Liver (tissue), 9 donors: Measurements from ENCODE around the gene NRDC. TPM values are rescaled to one million over a fixed set of nuclear protein-coding genes. Genes with fewer than 3 reads are reported as not detected.

Experiments used
- DNase-seq: peaks from one replicate; pipeline ENCODE4 v3.0.0-alpha.2; 2017; ENCODE audit warnings: low spot score
- H3K27ac ChIP-seq, 2 donors: one replicate each; pipeline ENCODE4 v1.7.0; 2013; ENCODE audit warnings: inconsistent platforms in 2 of 2, low read length in 2 of 2, control low read depth in 1 of 2, low read depth in 1 of 2, mild to moderate bottlenecking in 1 of 2
- H3K27me3 ChIP-seq, 4 donors: one replicate each; pipeline versions ENCODE4 v1.6.1 to v1.7.0; 2013; ENCODE audit warnings: low read length in 3 of 4, inconsistent platforms in 1 of 4, mild to moderate bottlenecking in 1 of 4, moderate library complexity in 1 of 4; ENCODE audit not compliant: control insufficient read depth in 4 of 4, insufficient read depth in 4 of 4
- H3K36me3 ChIP-seq, 4 donors: one replicate each; pipeline versions ENCODE4 v1.6.1 to v1.7.0; 2013; ENCODE audit warnings: low read length in 3 of 4, mild to moderate bottlenecking in 3 of 4, low read depth in 1 of 4, moderate library complexity in 1 of 4; ENCODE audit not compliant: control insufficient read depth in 4 of 4, insufficient read depth in 3 of 4
- H3K4me1 ChIP-seq, 4 donors: one replicate each; pipeline versions ENCODE4 v1.6.1 to v1.7.0; 2013; ENCODE audit warnings: low read length in 3 of 4, mild to moderate bottlenecking in 3 of 4, moderate library complexity in 1 of 4; ENCODE audit not compliant: control insufficient read depth in 4 of 4, insufficient read depth in 4 of 4
- H3K4me3 ChIP-seq, 3 donors: one replicate each; pipeline versions ENCODE4 v1.6.1 to v1.7.0; 2013; ENCODE audit warnings: low read length in 3 of 3, control low read depth in 1 of 3, low read depth in 1 of 3, mild to moderate bottlenecking in 1 of 3
- H3K9ac ChIP-seq, 2 donors: one replicate each; pipeline ENCODE4 v1.7.0; 2013; ENCODE audit warnings: low read length in 2 of 2, mild to moderate bottlenecking in 2 of 2, moderate library complexity in 2 of 2, control low read depth in 1 of 2, low read depth in 1 of 2
- H3K9me3 ChIP-seq, 4 donors: one replicate each; pipeline versions ENCODE4 v1.6.1 to v1.7.0; 2013; ENCODE audit warnings: low read length in 3 of 4; ENCODE audit not compliant: control insufficient read depth in 4 of 4
- ATF3 ChIP-seq: IDR thresholded peaks from 2 replicates; pipeline ENCODE4 v1.6.1; 2016; ENCODE audit warnings: antibody characterized with exemption
- CTCF ChIP-seq: fragments of 150-350 bp; IDR thresholded peaks from 2 replicates; pipeline ENCODE4 v1.5.1; 2017; ENCODE audit warnings: improper control_type of control experiment, low read depth, low read length; ENCODE audit not compliant: missing input control
- EGR1 ChIP-seq, 2 donors: IDR thresholded peaks; 2 replicates each; pipeline ENCODE4 v1.6.1; 2016 to 2018; ENCODE audit warnings: antibody characterized with exemption in 2 of 2, low read depth in 2 of 2
- FOXA2 ChIP-seq: IDR thresholded peaks from 2 replicates; pipeline ENCODE4 v1.6.1; 2016; ENCODE audit warnings: antibody characterized with exemption
- GABPA ChIP-seq, 2 donors: IDR thresholded peaks in 1 of 2; conservative IDR thresholded peaks in 1 of 2; 2 replicates each; pipeline ENCODE4 v1.6.1; 2016; ENCODE audit warnings: antibody characterized with exemption in 2 of 2, mild to moderate bottlenecking in 1 of 2, moderate library complexity in 1 of 2
- HNF4A ChIP-seq, 2 donors: conservative IDR thresholded peaks; 2 replicates each; pipeline ENCODE4 v1.6.1; 2016; ENCODE audit warnings: antibody characterized with exemption in 2 of 2, mild to moderate bottlenecking in 2 of 2
- JUND ChIP-seq, 2 donors: IDR thresholded peaks; 2 replicates each; pipeline ENCODE4 v1.6.1; 2016; ENCODE audit warnings: antibody characterized with exemption in 2 of 2
- NR2F2 ChIP-seq: IDR thresholded peaks from 2 replicates; pipeline ENCODE4 v1.6.1; 2016; ENCODE audit warnings: antibody characterized with exemption
- REST ChIP-seq: IDR thresholded peaks from 2 replicates; pipeline ENCODE4 v1.6.1; 2016; ENCODE audit warnings: antibody characterized with exemption, mild to moderate bottlenecking
- RXRA ChIP-seq, 2 donors: IDR thresholded peaks; 2 replicates each; pipeline ENCODE4 v1.6.1; 2017 to 2018; ENCODE audit warnings: antibody characterized with exemption in 2 of 2, mild to moderate bottlenecking in 1 of 2
- TAF1 ChIP-seq: conservative IDR thresholded peaks from 2 replicates; pipeline ENCODE4 v1.6.1; 2016; ENCODE audit warnings: antibody characterized with exemption, mild to moderate bottlenecking
- YY1 ChIP-seq: IDR thresholded peaks from 2 replicates; pipeline ENCODE4 v1.6.1; 2016; ENCODE audit warnings: antibody characterized with exemption, mild to moderate bottlenecking
- WGBS: extraction: QIAGEN DNeasy Blood & Tissue Kit; methylation state at CpG from one replicate; pipeline ENCODE4 v1.1.7; 2013; 5-methylcytosine and 5-hydroxymethylcytosine counted together
- polyA plus RNA-seq, 2 donors: library from polyadenylated mRNA; stranded (reverse) in 1 of 2; unstranded in 1 of 2; fragments of 200-250 nt in 1 of 2; fragments of >200 nt in 1 of 2; fragmentation: Nextera tagmentation in 1 of 2; extraction: Ambion mirVana in 1 of 2; gene quantifications; one replicate each; pipeline versions ENCODE4 v1.2.1 to v1.2.3, GENCODE V29; 2013 to 2015
- total RNA-seq, 2 donors: library from RNA; depleted of rRNA; stranded (reverse); fragments of >200 nt; gene quantifications; one replicate each; pipeline ENCODE4 v1.2.3, GENCODE V29; 2014
- TF ChIP-seq, protein P1 (sequence below): IDR thresholded peaks from 2 replicates; pipeline ENCODE4 v1.6.1; 2016; ENCODE audit warnings: antibody characterized with exemption
- donor health status: healthy.
- donor health status: healthy.
- donor health status: healthy.
- donor health status: healthy.
- donor health status: healthy.

The NRDC gene
- total and polyA plus RNA-seq, 4 donors: 42.8 to 88.7 (median 72.1) TPM

GRCh38 chr1:51853360-51853759 is 25.2 kb downstream of the NRDC start:
- no peak overlapping the region for H3K9ac ChIP-seq
- peaks cover 0 to 1% (median 0%) of the 10 kb centered on the region in 4 donors for H3K36me3 ChIP-seq
- H3K27me3 ChIP-seq: no peaks in the 10 kb centered on the region
- no peak overlapping the region for H3K4me3 ChIP-seq
- TF ChIP-seq JUND (IDR thresholded peaks at IDR 0.05): no peak
- no peak for TF ChIP-seq EGR1 (IDR thresholded peaks at IDR 0.05; ENCODE audit: low read depth in 2 of 2)
- no peak for TF ChIP-seq CTCF
- TF ChIP-seq RXRA (IDR thresholded peaks at IDR 0.05): no peak
- no peak for TF ChIP-seq ATF3
- TF ChIP-seq NR2F2: no peak
- no peak for TF ChIP-seq FOXA2
- TF ChIP-seq, protein P1, sequence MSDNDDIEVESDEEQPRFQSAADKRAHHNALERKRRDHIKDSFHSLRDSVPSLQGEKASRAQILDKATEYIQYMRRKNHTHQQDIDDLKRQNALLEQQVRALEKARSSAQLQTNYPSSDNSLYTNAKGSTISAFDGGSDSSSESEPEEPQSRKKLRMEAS: no peak
- no peak for TF ChIP-seq REST
- no peak for TF ChIP-seq HNF4A (conservative IDR thresholded peaks at IDR 0.05)
- no peak for TF ChIP-seq TAF1
- TF ChIP-seq GABPA (IDR thresholded peaks at IDR 0.05 in 1 of 2, conservative IDR thresholded peaks at IDR 0.05 in 1 of 2): no peak
- no peak for TF ChIP-seq YY1
- 86% methylated on average over 2 of the region's 2 CpGs for whole genome bisulfite sequencing
- no peak for DNase-seq
- no peaks in the 10 kb centered on the region for H3K9me3 ChIP-seq
- H3K27ac ChIP-seq: no peak overlapping the region
- no peaks in the 10 kb centered on the region for H3K4me1 ChIP-seq

- 85% methylated on average over 5 of the region's 5 CpGs for WGBS
- Histone ChIP-seq H3K9me3 (no peaks in the 10 kb centered on the region), H3K27me3 (no peaks in the 10 kb centered on the region), H3K27ac (no peak overlapping the region), H3K4me1 (no peaks in the 10 kb centered on the region), H3K9ac (no peak overlapping the region), H3K36me3 (peaks cover 0 to 1% (median 0%) of the 10 kb centered on the region in 4 donors), H3K4me3 (no peak overlapping the region)
- no peak for TF ChIP-seq GABPA (IDR thresholded peaks at IDR 0.05 in 1 of 2, conservative IDR thresholded peaks at IDR 0.05 in 1 of 2)
- no peak for TF ChIP-seq FOXA2
- no peak for DNase-seq
These were observed 26.6 kb downstream of the NRDC start for GRCh38 chr1:51851882-51852396.
